Peyer's patch (tissue), 4 donors: ENCODE data around the gene TRERF1. TPM values are rescaled to one million over a fixed set of nuclear protein-coding genes. Genes with fewer than 3 reads are reported as not detected.
A peak's percentile ranks its signal among the peaks of the same experiment; 100 is the strongest.

Source experiments
- DNase-seq, 3 donors: peaks; one replicate each; pipeline ENCODE4 v3.0.0-alpha.2; 2017 to 2019
- H3K27ac ChIP-seq, 4 donors: fragments of 200-600 bp; sonication (generic); one replicate each; pipeline ENCODE4 v1.5.1; 2016 to 2019
- H3K27me3 ChIP-seq, 2 donors: fragments of 200-600 bp; sonication (generic); one replicate each; pipeline ENCODE4 v1.5.1; 2019
- H3K36me3 ChIP-seq, 3 donors: fragments of 200-600 bp; sonication (generic); one replicate each; pipeline ENCODE4 v1.5.1; 2016 to 2019
- H3K4me1 ChIP-seq, 4 donors: fragments of 200-600 bp; sonication (generic); one replicate each; pipeline ENCODE4 v1.5.1; 2016 to 2019
- H3K4me3 ChIP-seq, 4 donors: fragments of 200-600 bp; sonication (generic); 1 replicate in 3 of 4; 2 replicates in 1 of 4; pipeline ENCODE4 v1.5.1; 2016 to 2019; ENCODE audit warnings: mild to moderate bottlenecking in 1 of 4
- H3K9me3 ChIP-seq, 4 donors: fragments of 200-600 bp; sonication (generic); one replicate each; pipeline ENCODE4 v1.5.1; 2016 to 2019; ENCODE audit warnings: mild to moderate bottlenecking in 1 of 4
- CTCF ChIP-seq, 6 experiments: fragments of 450-650 bp in 4 of 6; fragments of 200-600 bp in 2 of 6; sonication (generic) in 1 of 6; IDR thresholded peaks; one replicate each; pipeline ENCODE4 v1.5.1; 2017 to 2019; ENCODE audit warnings: antibody characterized with exemption in 6 of 6, mild to moderate bottlenecking in 3 of 6, moderate library complexity in 1 of 6
- POLR2A ChIP-seq, 2 donors: fragments of 450-650 bp; IDR thresholded peaks; one replicate each; pipeline ENCODE4 v1.5.1; 2017; ENCODE audit warnings: antibody characterized with exemption in 2 of 2, mild to moderate bottlenecking in 2 of 2, moderate library complexity in 2 of 2
- total RNA-seq, 4 donors: library from RNA; depleted of rRNA; stranded (reverse); fragments of >200 nt; gene quantifications; one replicate each; pipeline ENCODE4 v1.1.0, GENCODE V29; 2016

TRERF1 gene
- total RNA-seq, 4 donors from 2014 or later, result 4.6 to 28.1 (median 8.5) TPM

- H3K27me3 ChIP-seq, result no peaks in the 10 kb centered on the region
- H3K9me3 ChIP-seq, result no peaks in the 10 kb centered on the region
- peaks cover 6 to 25% (median 16%) of the 10 kb centered on the region in 4 donors for H3K4me1 ChIP-seq
- no peaks in the 10 kb centered on the region for H3K36me3 ChIP-seq
- no peak for TF ChIP-seq CTCF (IDR thresholded peaks at IDR 0.05)
- TF ChIP-seq POLR2A (IDR thresholded peaks at IDR 0.05), result no peak
- peak overlapping the region in 1 of 4 donors; percentile 82 for H3K27ac ChIP-seq
- H3K4me3 ChIP-seq, result no peak overlapping the region
- no peak for DNase-seq
Measured at GRCh38 chr6:42280966-42281533, 170.7 kb downstream of the TRERF1 start.

- Histone ChIP-seq H3K27me3 (no peaks in the 10 kb centered on the region), H3K27ac (peak overlapping the region; percentile 13 to 82 (median 67)), H3K9me3 (no peaks in the 10 kb centered on the region), H3K36me3 (no peaks in the 10 kb centered on the region), H3K4me1 (peaks cover 6 to 25% (median 16%) of the 10 kb centered on the region in 4 donors), H3K4me3 (no peak overlapping the region)
- peak in 1 of 3 donors; percentile 59 for DNase-seq
- TF ChIP-seq CTCF (IDR thresholded peaks at IDR 0.05) (no peak), POLR2A (IDR thresholded peaks at IDR 0.05) (no peak)
Measured at GRCh38 chr6:42279966-42280629, 171.6 kb downstream of the TRERF1 start.

GRCh38 chr6:42279144-42279781, 172.5 kb downstream of the TRERF1 start:
- Histone ChIP-seq H3K9me3 (no peaks in the 10 kb centered on the region), H3K4me1 (peaks cover 6 to 25% (median 16%) of the 10 kb centered on the region in 4 donors), H3K4me3 (no peak overlapping the region), H3K27me3 (no peaks in the 10 kb centered on the region), H3K36me3 (no peaks in the 10 kb centered on the region), H3K27ac (peak overlapping the region; percentile 13 to 82 (median 67))
- no peak for TF ChIP-seq CTCF (IDR thresholded peaks at IDR 0.05)
- peak; percentile 26 to 55 for TF ChIP-seq POLR2A (IDR thresholded peaks at IDR 0.05)
- peak; percentile 67 to 86 (median 83) for DNase-seq

GRCh38 chr6:42278131-42278853, 173.4 kb downstream of the TRERF1 start:
- Histone ChIP-seq H3K36me3 (no peaks in the 10 kb centered on the region), H3K4me1 (peaks cover 6 to 25% (median 16%) of the 10 kb centered on the region in 4 donors), H3K27me3 (no peaks in the 10 kb centered on the region), H3K4me3 (no peak overlapping the region), H3K27ac (peak overlapping the region in 3 of 4 donors; percentile 52 to 82 (median 71)), H3K9me3 (no peaks in the 10 kb centered on the region)
- no peak for TF ChIP-seq CTCF (IDR thresholded peaks at IDR 0.05)
- no peak for TF ChIP-seq POLR2A (IDR thresholded peaks at IDR 0.05)
- DNase-seq, result no peak

- H3K36me3 ChIP-seq, result no peaks in the 10 kb centered on the region
- DNase-seq, result no peak
- H3K9me3 ChIP-seq, result no peaks in the 10 kb centered on the region
- H3K27me3 ChIP-seq, result no peaks in the 10 kb centered on the region
- H3K4me3 ChIP-seq, result no peak overlapping the region
- peaks cover 6 to 25% (median 16%) of the 10 kb centered on the region in 4 donors for H3K4me1 ChIP-seq
- peak overlapping the region in 2 of 4 donors; percentile 19 to 44 for H3K27ac ChIP-seq
- TF ChIP-seq CTCF (IDR thresholded peaks at IDR 0.05) (no peak), POLR2A (IDR thresholded peaks at IDR 0.05) (no peak)
Measured at GRCh38 chr6:42276034-42276890, 175.5 kb downstream of the TRERF1 start.
